ENCODE data around the gene HPS5.

Gene HPS5

DNA sequence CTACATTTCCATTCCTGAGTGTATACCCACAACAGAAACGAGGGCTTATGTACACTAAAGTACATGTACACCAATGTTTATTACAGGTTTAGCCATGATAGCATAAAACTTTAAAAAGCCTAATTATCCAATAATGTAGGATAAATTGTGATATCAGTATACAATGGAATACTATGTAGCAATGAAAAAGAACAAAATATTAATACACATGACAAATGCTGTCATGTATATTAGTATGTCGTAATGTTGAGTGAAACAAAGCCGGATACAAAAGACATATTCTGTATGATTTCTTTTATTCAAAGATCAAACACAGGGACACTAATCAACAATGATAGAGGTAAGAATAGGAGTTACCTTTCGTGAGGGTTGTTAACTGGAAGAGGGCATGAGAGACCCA, 88.0 kb downstream of the HPS5 start:
- no peak for DNase-seq

DNA sequence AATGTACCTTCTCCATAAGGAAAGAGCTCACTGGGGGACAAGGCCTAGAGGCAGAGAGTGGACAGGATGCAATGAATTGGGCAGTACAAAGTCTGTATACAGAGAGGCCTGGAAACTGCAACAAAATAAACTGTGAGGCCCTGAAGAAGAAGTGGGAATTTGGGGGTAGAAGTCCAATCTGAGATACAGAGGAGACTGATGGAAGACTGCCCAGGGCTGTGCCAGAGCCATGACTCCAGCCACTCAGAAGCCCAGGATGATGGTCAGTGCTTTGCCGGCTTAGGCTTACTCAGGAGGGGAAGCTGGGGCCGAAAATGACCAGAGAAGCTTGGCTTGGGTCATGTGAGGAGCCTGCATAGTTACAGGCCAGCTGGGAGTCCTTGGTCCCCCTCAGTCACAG, 91.1 kb downstream of the HPS5 start:
- DNase-seq = no peak

DNA sequence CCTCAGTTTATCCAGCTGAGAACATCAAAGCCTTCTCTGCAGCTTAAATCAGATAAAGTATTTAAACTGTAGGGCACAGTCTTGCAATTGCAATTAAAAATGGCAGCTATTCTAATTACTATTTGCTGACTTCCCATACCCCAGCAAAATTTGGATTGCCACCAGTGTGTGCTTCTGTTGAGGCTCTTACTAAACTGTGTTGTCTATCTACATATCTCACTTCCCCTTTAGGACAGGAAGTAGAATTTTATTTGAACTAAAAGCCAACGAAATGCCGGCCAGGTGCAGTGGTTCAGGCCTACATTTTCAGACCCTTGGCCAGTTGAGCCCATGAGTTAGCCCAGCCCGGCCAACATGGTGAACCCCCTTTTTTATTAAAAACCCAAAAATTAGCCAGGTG, 92.4 kb downstream of the HPS5 start:
- DNase-seq = no peak
